Parathyroid adenoma (tissue), 2 donors: Measurements from ENCODE around the gene PLA2G4A.

Experiments used
- H2AFZ ChIP-seq: fragments of 300-600 bp; sonication (generic); one replicate; pipeline ENCODE4 v1.7.0; 2017; ENCODE audit warnings: antibody characterized with exemption, mild to moderate bottlenecking
- H3K27ac ChIP-seq: fragments of 300-600 bp; sonication (generic); one replicate; pipeline ENCODE4 v1.7.0; 2017
- H3K27me3 ChIP-seq: fragments of 300-600 bp; sonication (generic); one replicate; pipeline ENCODE4 v1.7.0; 2017; ENCODE audit warnings: low read length; ENCODE audit not compliant: control insufficient read depth, insufficient read depth
- H3K36me3 ChIP-seq: fragments of 300-600 bp; sonication (generic); one replicate; pipeline ENCODE4 v1.7.0; 2017; ENCODE audit warnings: low read length; ENCODE audit not compliant: control insufficient read depth, insufficient read depth
- H3K4me1 ChIP-seq: fragments of 300-600 bp; sonication (generic); one replicate; pipeline ENCODE4 v1.7.0; 2017; ENCODE audit warnings: control low read depth
- H3K4me2 ChIP-seq: fragments of 300-600 bp; sonication (generic); one replicate; pipeline ENCODE4 v1.7.0; 2017; ENCODE audit warnings: low read length
- H3K4me3 ChIP-seq: fragments of 300-600 bp; sonication (generic); one replicate; pipeline ENCODE4 v1.7.0; 2017; ENCODE audit warnings: low read depth, low read length
- H3K79me2 ChIP-seq: fragments of 300-600 bp; sonication (generic); one replicate; pipeline ENCODE4 v1.7.0; 2017; ENCODE audit warnings: control low read depth
- H3K9ac ChIP-seq: fragments of 300-600 bp; sonication (generic); one replicate; pipeline ENCODE4 v1.7.0; 2017; ENCODE audit warnings: mild to moderate bottlenecking
- H3K9me3 ChIP-seq: fragments of 300-600 bp; sonication (generic); one replicate; pipeline ENCODE4 v1.7.0; 2017; ENCODE audit warnings: low read length; ENCODE audit not compliant: control insufficient read depth
- TF ChIP-seq, protein P1 (sequence below): fragments of 300-600 bp; sonication (generic); IDR thresholded peaks from one replicate; pipeline ENCODE4 v1.7.0; 2017; ENCODE audit warnings: antibody characterized with exemption, mild to moderate bottlenecking
- donor health status: primary hyperparathyroidism.

Gene PLA2G4A

DNA sequence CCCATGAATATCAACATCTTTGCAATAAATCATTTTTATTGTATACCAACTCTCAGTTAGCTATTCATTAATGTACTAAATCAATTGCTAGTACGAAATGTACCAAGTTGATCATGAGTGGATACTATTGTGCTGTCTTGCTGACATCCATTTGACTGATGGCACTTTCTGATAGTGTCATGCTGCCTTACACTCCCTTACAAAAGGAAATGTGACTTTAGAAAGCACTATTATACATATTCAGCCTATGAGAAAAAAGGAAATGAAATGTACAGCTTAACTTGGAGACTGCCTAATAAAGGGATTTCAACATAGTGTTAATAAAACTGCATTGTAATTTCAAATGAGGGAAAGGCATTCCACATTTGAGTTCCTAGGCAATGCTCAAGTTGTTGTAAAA is 52.2 kb downstream of the PLA2G4A start:
- TF ChIP-seq, protein P1, sequence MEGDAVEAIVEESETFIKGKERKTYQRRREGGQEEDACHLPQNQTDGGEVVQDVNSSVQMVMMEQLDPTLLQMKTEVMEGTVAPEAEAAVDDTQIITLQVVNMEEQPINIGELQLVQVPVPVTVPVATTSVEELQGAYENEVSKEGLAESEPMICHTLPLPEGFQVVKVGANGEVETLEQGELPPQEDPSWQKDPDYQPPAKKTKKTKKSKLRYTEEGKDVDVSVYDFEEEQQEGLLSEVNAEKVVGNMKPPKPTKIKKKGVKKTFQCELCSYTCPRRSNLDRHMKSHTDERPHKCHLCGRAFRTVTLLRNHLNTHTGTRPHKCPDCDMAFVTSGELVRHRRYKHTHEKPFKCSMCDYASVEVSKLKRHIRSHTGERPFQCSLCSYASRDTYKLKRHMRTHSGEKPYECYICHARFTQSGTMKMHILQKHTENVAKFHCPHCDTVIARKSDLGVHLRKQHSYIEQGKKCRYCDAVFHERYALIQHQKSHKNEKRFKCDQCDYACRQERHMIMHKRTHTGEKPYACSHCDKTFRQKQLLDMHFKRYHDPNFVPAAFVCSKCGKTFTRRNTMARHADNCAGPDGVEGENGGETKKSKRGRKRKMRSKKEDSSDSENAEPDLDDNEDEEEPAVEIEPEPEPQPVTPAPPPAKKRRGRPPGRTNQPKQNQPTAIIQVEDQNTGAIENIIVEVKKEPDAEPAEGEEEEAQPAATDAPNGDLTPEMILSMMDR, result no peak
- peaks cover 3% of the 10 kb centered on the region for H3K4me1 ChIP-seq

DNA sequence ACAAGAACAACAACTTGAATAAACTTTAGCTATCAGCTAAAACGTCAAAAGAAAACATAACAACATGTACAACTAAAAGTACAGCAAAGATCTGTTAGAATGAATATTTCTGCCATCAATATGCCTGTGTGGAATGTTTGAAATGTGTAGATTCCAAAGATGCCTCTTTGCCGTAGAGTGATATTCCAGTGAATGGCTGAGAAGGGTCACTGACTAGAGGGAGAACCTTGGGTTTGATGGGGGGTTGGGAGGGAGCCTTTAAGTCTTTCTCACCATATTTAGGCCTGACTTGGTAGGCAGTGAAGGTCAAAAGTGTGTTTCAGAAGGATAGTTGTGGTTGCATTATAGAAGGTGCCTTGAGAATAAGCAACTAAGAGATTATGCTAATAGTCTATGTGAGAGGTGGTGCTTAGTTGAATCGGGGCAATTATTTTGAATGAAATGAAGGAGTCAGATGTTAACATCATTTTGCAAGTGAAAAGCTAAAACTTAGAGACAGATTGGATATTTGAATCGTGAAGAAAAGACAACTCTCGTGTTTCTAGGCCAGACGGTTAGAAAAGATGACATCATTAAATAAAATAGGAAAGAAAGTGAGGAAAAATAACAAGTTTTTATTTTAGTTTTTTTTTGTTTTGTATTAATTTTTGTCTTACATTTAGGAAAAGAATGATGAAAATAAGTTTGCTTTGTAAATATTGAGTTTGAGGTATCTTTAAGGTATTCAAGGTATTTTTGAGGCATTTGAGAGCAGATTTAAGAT is 53.8 kb downstream of the PLA2G4A start:
- H3K4me3 ChIP-seq, result no peak overlapping the region
- H3K79me2 ChIP-seq, result peaks cover 5% of the 10 kb centered on the region
- no peaks in the 10 kb centered on the region for H3K27me3 ChIP-seq
- TF ChIP-seq, protein P1, result no peak
- no peak overlapping the region for H3K4me2 ChIP-seq
- H3K36me3 ChIP-seq, result no peaks in the 10 kb centered on the region
- peaks cover 3% of the 10 kb centered on the region for H3K4me1 ChIP-seq
- no peak overlapping the region for H3K9ac ChIP-seq
- no peaks in the 10 kb centered on the region for H3K9me3 ChIP-seq
- no peak overlapping the region for H3K27ac ChIP-seq
- H2AFZ ChIP-seq, result no peak overlapping the region

More for the DNA sequence above, 52.2 kb downstream of the PLA2G4A start:
- Histone ChIP-seq H3K9me3 (no peaks in the 10 kb centered on the region), H3K27me3 (no peaks in the 10 kb centered on the region), H3K79me2 (peaks cover 5% of the 10 kb centered on the region), H2AFZ (no peak overlapping the region), H3K4me3 (no peak overlapping the region), H3K4me2 (no peak overlapping the region), H3K27ac (no peak overlapping the region), H3K9ac (no peak overlapping the region), H3K36me3 (no peaks in the 10 kb centered on the region)

DNA sequence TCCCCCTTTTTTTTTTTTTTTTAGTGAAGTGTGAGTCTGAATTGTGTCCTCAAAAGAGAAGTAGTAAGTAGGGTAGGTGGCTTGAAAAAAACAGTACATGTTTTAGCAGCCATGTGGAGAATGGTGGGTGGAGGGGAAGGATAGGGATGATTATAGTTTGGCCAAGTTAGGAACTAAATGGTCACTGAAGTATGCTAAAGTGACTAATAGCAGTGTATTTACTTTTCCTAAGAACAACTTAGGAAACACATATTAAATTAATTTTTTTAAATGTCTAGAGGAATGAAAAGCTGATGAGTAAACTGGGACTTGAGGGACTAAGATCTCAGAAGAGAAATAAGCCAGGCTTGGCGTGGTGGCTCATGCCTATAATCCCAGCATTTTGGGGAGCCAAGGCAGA is 55.5 kb downstream of the PLA2G4A start:
- no peaks in the 10 kb centered on the region for H3K27me3 ChIP-seq
- no peak overlapping the region for H3K4me3 ChIP-seq
- TF ChIP-seq, protein P1, result no peak
- no peak overlapping the region for H2AFZ ChIP-seq
- no peak overlapping the region for H3K4me2 ChIP-seq
- peaks cover 5% of the 10 kb centered on the region for H3K79me2 ChIP-seq
- H3K36me3 ChIP-seq, result no peaks in the 10 kb centered on the region
- no peak overlapping the region for H3K27ac ChIP-seq
- H3K9me3 ChIP-seq, result no peaks in the 10 kb centered on the region
- peaks cover 3% of the 10 kb centered on the region for H3K4me1 ChIP-seq
- H3K9ac ChIP-seq, result no peak overlapping the region

DNA sequence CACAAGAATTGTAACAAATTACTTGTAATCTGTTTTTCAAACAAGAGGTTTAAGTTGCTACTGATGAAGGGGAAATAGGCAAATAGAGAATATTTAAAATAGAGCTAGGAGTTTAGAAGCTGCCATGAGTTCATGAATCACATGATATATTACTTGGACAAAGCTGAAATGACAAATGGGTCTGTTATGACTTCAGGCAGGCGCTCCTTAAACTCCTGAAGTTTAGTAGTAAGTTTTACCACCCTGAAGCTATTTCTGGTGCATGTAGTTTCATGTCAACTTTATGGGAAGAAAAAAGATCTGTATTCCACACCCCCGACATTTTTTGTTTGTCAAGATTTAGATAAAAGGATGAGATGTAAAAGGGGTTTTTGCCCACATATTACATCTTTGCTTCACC is 58.5 kb downstream of the PLA2G4A start:
- Histone ChIP-seq H3K4me2 (no peak overlapping the region), H3K4me3 (no peak overlapping the region), H3K27ac (no peak overlapping the region), H3K27me3 (no peaks in the 10 kb centered on the region), H3K9me3 (no peaks in the 10 kb centered on the region), H3K79me2 (peaks cover 5% of the 10 kb centered on the region), H3K36me3 (no peaks in the 10 kb centered on the region), H3K9ac (no peak overlapping the region), H2AFZ (no peak overlapping the region), H3K4me1 (peaks cover 3% of the 10 kb centered on the region)
- TF ChIP-seq, protein P1, result no peak

DNA sequence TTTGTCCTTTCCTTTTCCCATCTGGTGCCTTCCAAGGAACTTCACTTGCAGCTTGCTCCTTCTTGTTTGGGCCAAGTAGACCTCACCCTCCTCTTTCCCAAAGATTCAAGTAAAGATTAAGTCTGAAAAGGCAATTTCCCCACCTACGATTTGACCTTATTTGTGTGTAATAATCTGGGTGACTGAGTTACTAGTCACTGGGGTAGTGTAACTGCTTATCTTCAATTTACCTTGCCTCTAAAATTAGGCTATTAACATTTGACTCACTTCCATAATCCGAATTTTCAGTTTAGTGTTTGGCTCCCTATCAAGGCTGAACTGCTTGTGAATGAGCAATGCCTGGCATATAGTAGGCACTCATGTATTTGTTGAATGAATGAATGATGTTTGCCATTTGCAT is 59.6 kb downstream of the PLA2G4A start:
- Histone ChIP-seq H3K4me3 (no peak overlapping the region), H3K36me3 (no peaks in the 10 kb centered on the region), H3K27me3 (no peaks in the 10 kb centered on the region), H3K9ac (no peak overlapping the region), H3K4me1 (no peaks in the 10 kb centered on the region), H3K4me2 (no peak overlapping the region), H3K79me2 (no peaks in the 10 kb centered on the region), H3K9me3 (no peaks in the 10 kb centered on the region), H2AFZ (no peak overlapping the region), H3K27ac (no peak overlapping the region)
- TF ChIP-seq, protein P1, result no peak
